ENCODE data around the gene GRPEL1. TPM values are rescaled to one million over a fixed set of nuclear protein-coding genes. Genes with fewer than 3 reads are reported as not detected.
A peak's percentile ranks its signal among the peaks of the same experiment; 100 is the strongest.

The GRPEL1 gene
- total RNA-seq (10 to 100 TPM; 38.6 to 68.1 (median 55.4) TPM), polyA plus RNA-seq (10 to 100 TPM; 43.7 to 70.8 TPM)
- long read RNA-seq, donor 1, transcript GRPEL1-201 (4 exons, 2,775 nt) = major isoform, 75 of 76 reads
- long read RNA-seq, donor 1, partial matches to known transcripts = 0 of 76 reads
- long read RNA-seq, donor 1, other reads (novel, unspliced or antisense) = 1 of 76 reads
- long read RNA-seq, donor 2, transcript GRPEL1-201 (4 exons, 2,775 nt) = major isoform, 342 of 353 reads
- long read RNA-seq, donor 2, partial matches to known transcripts = 0 of 353 reads
- long read RNA-seq, donor 2, other reads (novel, unspliced or antisense) = 9 of 353 reads
- long read RNA-seq, donor 3, transcript GRPEL1-201 (4 exons, 2,775 nt) = major isoform, 63 of 69 reads
- long read RNA-seq, donor 3, partial matches to known transcripts = 0 of 69 reads
- long read RNA-seq, donor 3, other reads (novel, unspliced or antisense) = 6 of 69 reads

DNA sequence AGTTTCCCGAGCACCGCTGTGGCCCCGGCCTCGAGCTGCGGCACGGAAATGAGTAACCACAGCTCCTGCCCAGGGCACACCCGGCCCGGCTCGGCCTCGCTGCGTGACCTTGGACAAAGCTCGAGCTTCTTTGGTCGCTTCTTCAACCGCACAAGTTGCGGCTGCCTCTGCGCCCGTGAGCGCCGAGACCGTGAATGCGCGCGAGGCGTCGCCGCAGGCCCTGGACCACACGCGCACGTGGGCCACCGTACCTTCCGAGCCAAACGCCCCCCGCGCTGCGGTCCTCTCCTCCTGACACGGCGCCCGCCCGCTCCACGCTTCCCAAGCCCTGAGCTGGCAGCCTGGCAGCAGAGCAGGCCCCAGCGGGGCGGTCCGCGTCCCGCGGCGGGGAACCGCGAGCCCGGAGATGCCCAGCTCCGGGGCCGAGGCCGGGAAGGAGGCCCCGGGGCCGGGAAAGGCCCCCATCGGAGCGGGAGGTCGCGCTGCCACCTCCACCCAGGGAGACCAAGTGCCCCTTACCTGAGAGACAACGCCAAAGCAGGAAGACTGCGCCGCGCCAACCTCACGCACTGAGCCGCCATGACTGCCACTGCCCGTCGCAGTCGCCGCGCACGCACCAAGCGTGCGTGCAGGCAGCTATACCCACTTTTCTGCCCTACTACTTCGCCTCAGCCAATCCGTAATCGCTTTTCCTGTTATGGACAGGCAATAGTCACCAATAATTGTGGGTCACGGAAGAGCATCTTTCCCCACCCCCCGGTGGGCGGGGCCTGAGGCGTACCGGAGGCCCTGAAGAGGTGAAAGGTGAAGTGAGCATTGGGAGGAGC is at the start of gene GRPEL1:
Gene GRPEL1 (minus strand): TSS at position 613 of the 827 bp plus-strand sequence. CDS start 32 bp downstream, at position 581.
- intact Hi-C loops (cut with DNase I) = loop anchor here in 6 of 10 donors (1.0 to 5.0 kb wide), 10 partner anchors 23 to 351 kb away; partner anchors contain the start of genes TADA2B (in 5 of the 6), BLOC1S4 (in 1 of the 6), KIAA0232 (in 1 of the 6) and TBC1D14 (in 1 of the 6)
- Histone ChIP-seq H3K27ac (peak within 1 kb of the TSS; percentile 62 to 97 (median 91)), H3K36me3 (peaks cover 0 to 28% (median 21%) of the 10 kb centered on the region in 9 donors), H3K9me3 (no peaks in the 10 kb centered on the region), H3K27me3 (no peaks in the 10 kb centered on the region), H3K4me1 (peaks cover 3 to 41% (median 22%) of the 10 kb centered on the region in 12 donors), H3K4me3 (peak within 1 kb of the TSS; percentile 70 to 99 (median 88))
- ATAC-seq = peak; percentile 97 to 99 (median 98)
- WGBS, 4 donors = 0 to 1% (median 0%) methylated on average over 27 to 81 of the region's 81 CpGs
- peak; percentile 97 to 99 for TF ChIP-seq POLR2A (IDR thresholded peaks at IDR 0.05)
- TF ChIP-seq, protein P1, sequence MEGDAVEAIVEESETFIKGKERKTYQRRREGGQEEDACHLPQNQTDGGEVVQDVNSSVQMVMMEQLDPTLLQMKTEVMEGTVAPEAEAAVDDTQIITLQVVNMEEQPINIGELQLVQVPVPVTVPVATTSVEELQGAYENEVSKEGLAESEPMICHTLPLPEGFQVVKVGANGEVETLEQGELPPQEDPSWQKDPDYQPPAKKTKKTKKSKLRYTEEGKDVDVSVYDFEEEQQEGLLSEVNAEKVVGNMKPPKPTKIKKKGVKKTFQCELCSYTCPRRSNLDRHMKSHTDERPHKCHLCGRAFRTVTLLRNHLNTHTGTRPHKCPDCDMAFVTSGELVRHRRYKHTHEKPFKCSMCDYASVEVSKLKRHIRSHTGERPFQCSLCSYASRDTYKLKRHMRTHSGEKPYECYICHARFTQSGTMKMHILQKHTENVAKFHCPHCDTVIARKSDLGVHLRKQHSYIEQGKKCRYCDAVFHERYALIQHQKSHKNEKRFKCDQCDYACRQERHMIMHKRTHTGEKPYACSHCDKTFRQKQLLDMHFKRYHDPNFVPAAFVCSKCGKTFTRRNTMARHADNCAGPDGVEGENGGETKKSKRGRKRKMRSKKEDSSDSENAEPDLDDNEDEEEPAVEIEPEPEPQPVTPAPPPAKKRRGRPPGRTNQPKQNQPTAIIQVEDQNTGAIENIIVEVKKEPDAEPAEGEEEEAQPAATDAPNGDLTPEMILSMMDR (IDR thresholded peaks at IDR 0.05) = peak in 1 of 12 donors; percentile 26
- peak in 4 of 5 donors; percentile 99 to 100 (median 100) for DNase-seq

DNA sequence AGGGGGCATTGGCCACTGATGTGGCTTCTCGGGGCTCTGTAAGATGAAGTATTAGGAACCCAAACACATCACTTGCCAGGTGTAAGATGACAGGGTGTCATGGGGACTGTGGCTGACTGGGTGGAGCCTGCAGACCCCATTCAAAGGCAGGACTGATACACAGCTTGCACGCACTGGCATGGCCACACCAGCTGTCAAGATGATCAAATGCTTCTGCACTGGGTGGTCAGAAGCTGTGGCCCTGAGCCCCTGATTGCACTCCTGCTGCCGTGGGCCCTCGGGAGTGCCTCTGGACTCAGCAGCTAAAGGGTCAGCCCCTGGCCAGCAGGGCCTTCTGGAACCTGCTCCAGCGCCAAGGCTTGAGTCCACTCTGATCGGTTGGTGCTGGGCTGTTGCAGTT is 48.8 kb upstream of the GRPEL1 start:
- Histone ChIP-seq H3K9me3 (no peaks in the 10 kb centered on the region), H3K36me3 (no peaks in the 10 kb centered on the region), H3K4me3 (no peak overlapping the region), H3K27ac (no peak overlapping the region), H3K27me3 (no peaks in the 10 kb centered on the region), H3K4me1 (peaks cover 0 to 7% (median 0%) of the 10 kb centered on the region in 12 donors)
- DNase-seq (no peak), ATAC-seq (no peak)
- no peak for TF ChIP-seq POLR2A (IDR thresholded peaks at IDR 0.05)
- TF ChIP-seq, protein P1 (IDR thresholded peaks at IDR 0.05) = no peak
- WGBS, 4 donors = 64 to 73% (median 69%) methylated on average over 4 to 6 of the region's 6 CpGs
- intact Hi-C loops (cut with DNase I) = no loop called here

DNA sequence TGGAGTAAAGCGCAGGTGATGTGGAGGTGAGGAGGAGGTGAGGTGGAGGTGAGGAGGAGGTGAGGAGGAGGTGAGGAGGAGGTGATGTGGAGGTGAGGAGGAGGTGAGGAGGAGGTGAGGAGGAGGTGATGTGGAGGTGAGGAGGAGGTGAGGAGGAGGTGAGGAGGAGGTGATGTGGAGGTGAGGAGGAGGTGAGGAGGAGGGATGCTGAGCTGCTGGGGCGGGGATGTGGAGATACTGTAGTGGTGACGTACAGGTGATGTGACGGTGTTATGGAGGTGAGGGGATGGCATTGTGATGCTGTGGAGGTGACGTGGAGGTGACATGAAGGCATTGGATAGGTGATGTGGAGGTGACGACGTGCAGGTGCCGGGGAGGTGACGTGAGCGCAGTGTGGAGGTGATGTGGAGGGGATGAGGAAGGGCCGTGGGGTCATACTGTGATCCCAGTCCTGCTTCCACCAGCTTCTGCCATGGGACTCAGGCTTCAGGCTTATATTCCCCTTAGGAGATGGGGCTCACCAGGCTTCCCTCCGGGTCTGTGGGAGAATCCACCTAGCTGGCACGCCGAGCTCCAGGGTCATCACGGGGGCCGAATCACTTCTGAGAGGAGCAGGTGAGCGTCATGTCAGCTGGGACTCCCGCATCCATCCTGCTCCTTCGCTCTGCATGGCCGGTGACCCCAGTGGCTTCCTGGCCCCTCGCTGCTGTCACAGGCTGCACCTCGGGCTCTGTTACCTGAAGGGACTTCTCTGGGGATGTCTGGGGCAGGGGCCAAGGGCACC is 47.9 kb upstream of the GRPEL1 start:
- ATAC-seq = no peak
- WGBS, 4 donors = 82 to 87% (median 85%) methylated on average over 18 to 22 of the region's 22 CpGs

More for the DNA sequence above, 47.9 kb upstream of the GRPEL1 start:
- TF ChIP-seq, protein P1 (IDR thresholded peaks at IDR 0.05) = no peak
- no peak for TF ChIP-seq POLR2A (IDR thresholded peaks at IDR 0.05)
- intact Hi-C loops (cut with DNase I) = no loop called here
- H3K9me3 ChIP-seq = no peaks in the 10 kb centered on the region
- H3K27me3 ChIP-seq = no peaks in the 10 kb centered on the region
- H3K36me3 ChIP-seq = no peaks in the 10 kb centered on the region
- H3K4me1 ChIP-seq = peaks cover 0 to under 1% (median 0%) of the 10 kb centered on the region in 12 donors
- no peak overlapping the region for H3K27ac ChIP-seq
- DNase-seq = no peak
- no peak overlapping the region for H3K4me3 ChIP-seq
